Activated naive CD4-positive, alpha-beta T cell treated with anti-CD3 and anti-CD28 coated beads, Interleukin-2, amount 50 U/mL, for 72 hours (primary cell): Measurements from ENCODE around the gene MESP2. TPM values are rescaled to one million over a fixed set of nuclear protein-coding genes. Genes with fewer than 3 reads are reported as not detected.
A peak's percentile ranks its signal among the peaks of the same experiment; 100 is the strongest.
"Not testable (repeated sequence)": the region's sequence is repeated elsewhere in the genome, so short reads cannot be mapped to it uniquely, and the experiment has no call there.

Source experiments
- ATAC-seq, 2 donors: fragments of 150-1000 bp; cut with Tn5 transposase; 2 replicates each; pipeline ENCODE4 v1.10.0; 2021; ENCODE audit warnings: mild to moderate bottlenecking in 2 of 2, moderate library complexity in 2 of 2
- DNase-seq, 2 donors: peaks; one replicate each; pipeline ENCODE4 v3.0.0; 2021 to 2022; ENCODE audit warnings: low spot score in 2 of 2
- H3K27ac Mint-ChIP-seq, 2 donors: one replicate each; pipeline ENCODE4 v1.8.0; 2022; ENCODE audit warnings: mild to moderate bottlenecking in 2 of 2, mixed read lengths in 2 of 2
- H3K36me3 Mint-ChIP-seq, 2 donors: one replicate each; pipeline ENCODE4 v1.8.0; 2022; ENCODE audit warnings: mixed read lengths in 2 of 2
- H3K9me3 Mint-ChIP-seq, 2 donors: one replicate each; pipeline ENCODE4 v1.8.0; 2022; ENCODE audit warnings: mixed read lengths in 2 of 2
- total RNA-seq, 2 donors: library from RNA; stranded (reverse); gene quantifications; one replicate each; pipeline ENCODE4 v1.2.3, GENCODE V29; 2022

Gene MESP2
- total RNA-seq, 2 donors from 2014 or later = not detected

DNA sequence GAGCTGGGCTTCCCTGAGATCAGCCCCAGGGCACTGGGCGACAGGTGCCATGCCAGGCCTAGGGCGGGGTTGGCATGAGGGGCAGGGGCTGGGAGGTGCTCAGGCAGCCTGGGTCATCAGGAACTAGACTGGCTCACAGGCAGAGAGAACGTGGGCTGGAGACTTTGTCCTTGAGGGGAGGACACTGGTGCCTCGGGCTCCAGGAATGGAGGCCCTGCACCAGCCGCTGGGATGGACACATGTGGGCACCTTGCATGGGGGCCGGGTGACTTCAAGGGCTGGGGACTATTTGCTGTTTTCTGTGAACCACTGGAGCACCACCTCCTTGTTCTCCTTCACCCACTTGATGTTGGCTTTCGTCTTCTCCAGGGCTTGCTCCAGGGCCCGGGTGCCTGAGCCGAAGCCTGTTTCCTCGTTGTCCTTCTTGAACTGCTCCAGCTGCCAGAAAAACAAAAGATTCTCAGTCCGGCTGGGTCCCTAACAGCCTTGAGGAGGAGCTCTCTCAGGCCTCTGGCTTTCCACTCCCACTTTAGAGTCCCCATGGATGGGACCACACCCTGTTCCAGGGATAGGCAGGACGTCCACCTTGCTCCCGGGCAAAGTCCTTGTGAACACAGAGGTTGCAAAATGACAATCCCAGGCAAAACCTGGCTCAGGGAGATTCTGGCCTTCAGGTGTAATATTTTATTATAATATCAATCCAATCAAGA is 9.1 kb downstream of the MESP2 start:
- ATAC-seq (no peak), DNase-seq (no peak)
- H3K27ac Mint-ChIP-seq = no peak overlapping the region
- peaks cover 0 to 8% of the 10 kb centered on the region in 2 donors for H3K36me3 Mint-ChIP-seq
- H3K9me3 Mint-ChIP-seq = peaks cover 0 to 5% of the 10 kb centered on the region in 2 donors

DNA sequence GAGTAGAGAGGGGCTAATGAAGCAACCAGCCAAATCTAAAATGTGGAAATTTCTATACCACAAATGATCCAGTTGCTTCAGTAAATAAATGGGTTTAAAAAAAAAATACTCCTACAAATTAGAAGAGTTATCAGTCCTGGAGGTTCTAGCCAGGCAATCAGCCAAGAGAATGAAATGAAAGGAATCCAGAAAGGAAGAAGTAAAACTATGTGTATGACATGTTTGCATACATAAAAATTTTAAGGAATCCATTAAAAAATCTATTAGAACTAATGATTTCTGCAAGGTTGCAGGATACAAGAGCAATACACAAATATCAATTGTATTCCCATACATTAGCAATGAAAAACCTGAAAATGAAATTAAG is 9.6 kb downstream of the MESP2 start:
- H3K36me3 Mint-ChIP-seq = peaks cover 0 to 8% of the 10 kb centered on the region in 2 donors
- DNase-seq (no peak), ATAC-seq (no peak)
- no peak overlapping the region for H3K27ac Mint-ChIP-seq
- peaks cover 0 to 5% of the 10 kb centered on the region in 2 donors for H3K9me3 Mint-ChIP-seq

DNA sequence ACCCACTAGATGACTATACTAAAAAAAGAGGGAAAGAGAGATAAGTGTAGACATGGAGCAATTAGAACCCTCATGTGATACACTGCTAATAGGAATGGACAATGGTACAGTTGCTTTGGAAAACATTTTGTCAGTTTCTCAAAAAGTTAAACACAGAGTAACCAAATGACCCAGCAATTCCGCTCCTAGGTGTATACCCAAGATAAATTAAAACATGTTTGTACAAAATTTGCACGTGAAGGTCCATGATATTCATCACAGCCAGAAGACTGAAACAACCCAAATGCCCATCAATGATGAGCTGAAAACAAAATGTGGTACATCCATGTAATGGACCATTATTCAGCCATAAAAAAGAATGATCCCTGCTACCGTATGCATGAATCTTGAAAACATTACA is 11.8 kb downstream of the MESP2 start:
- peaks cover 0 to 8% of the 10 kb centered on the region in 2 donors for H3K36me3 Mint-ChIP-seq
- DNase-seq (no peak), ATAC-seq (no peak)
- peaks cover 0 to 5% of the 10 kb centered on the region in 2 donors for H3K9me3 Mint-ChIP-seq
- no peak overlapping the region for H3K27ac Mint-ChIP-seq

DNA sequence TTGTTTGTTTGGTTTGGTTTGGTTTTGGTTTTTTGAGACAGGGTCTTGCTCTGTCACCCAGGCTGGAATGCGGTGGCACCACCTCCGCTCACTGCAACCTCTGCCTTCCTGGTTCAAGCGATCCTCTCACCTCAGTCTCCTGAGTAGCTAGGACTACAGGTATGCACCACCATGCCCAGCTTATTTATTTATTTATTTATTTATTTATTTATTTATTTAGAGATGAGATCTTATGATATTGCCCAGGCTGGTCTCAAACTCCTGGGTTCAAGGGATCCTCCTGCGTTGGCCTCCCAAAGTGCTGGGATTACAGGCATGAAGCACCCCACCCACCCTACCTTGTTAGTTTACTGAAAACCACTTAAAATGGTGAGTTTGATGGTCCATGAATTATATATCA is 12.5 kb downstream of the MESP2 start:
- not testable (repeated sequence) for H3K36me3 Mint-ChIP-seq, H3K9me3 Mint-ChIP-seq, H3K27ac Mint-ChIP-seq, DNase-seq, ATAC-seq

DNA sequence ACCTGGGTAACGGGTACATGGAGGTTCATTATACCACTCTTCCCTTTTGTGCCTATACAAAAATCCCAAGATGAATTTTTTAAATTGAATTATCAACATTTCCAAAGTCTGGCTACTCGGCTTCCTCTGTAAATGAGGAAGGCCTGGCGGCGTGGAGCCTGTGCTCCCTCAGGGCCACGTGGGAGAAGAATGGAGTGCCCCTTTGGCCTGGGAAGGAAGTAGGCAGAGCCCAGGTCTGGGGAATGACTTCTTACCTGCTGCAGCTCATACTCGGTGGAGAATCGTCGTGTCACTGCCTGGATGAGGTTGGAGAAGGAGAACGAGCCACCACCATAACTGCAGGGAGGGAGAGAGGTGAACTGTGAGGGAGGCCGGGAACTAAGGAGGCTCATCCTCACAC is 14.1 kb downstream of the MESP2 start:
- Mint-ChIP-seq H3K9me3 (peaks cover 0 to 5% of the 10 kb centered on the region in 2 donors), H3K36me3 (peaks cover 0 to 8% of the 10 kb centered on the region in 2 donors), H3K27ac (no peak overlapping the region)
- ATAC-seq (no peak), DNase-seq (no peak)

DNA sequence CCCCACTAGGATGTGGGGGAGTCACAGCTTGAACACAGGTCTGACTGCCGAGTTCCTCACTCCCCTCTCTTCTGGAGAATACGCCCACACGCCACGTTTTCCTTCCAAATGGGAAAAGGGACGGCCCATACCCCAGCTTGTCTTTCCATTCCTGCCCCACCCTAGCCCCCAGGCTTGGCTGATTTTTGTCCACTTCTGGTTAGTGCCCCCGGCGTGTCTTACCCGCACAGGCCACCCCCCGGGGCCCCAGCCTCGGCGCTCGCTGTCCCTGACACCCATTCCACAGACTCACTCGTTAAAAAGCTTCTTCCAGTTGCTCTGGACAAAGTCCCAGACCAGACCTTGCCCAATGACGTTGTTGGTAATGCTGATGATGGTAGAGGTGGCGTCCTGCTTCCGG is 14.5 kb downstream of the MESP2 start:
- H3K27ac Mint-ChIP-seq = no peak overlapping the region
- H3K36me3 Mint-ChIP-seq = peaks cover 0 to 8% of the 10 kb centered on the region in 2 donors
- H3K9me3 Mint-ChIP-seq = peaks cover 0 to 5% of the 10 kb centered on the region in 2 donors
- DNase-seq = no peak
- ATAC-seq = no peak

DNA sequence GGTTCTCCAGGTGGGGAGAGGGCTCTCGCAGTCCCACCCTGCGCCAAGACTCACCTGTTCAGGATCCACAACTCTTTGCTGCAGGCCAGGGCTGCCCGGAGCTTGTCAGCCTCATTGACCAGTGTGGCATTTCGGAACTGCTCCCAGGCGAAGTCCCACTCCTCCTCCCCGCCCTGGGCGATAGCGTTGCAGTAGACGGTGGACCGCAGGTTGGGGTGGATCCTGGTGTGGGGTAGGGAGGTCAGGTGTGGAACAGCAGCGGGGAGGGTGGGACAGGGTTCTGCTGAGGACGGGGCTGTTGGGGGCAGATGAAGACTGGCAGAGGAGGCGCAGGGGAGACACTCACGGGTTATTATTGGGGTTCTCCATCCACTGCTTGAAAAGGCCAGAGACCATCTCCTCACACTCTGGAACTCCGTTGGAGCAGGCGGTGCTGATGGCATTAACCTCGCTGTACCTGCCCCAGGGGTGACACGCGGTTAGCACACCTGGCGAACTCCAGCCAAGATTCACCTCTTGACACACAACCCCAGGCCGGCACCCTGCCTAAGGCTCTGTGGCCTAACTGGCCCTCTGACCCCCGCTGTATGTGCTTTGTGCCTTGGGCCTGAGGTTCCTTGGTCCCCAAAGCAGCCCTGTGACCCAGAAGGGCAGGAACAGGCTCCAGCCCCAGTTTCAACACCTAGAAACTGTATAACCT is 16.1 kb downstream of the MESP2 start:
- ATAC-seq (no peak), DNase-seq (no peak)
- Mint-ChIP-seq H3K9me3 (peaks cover 0 to 8% of the 10 kb centered on the region in 2 donors), H3K27ac (no peak overlapping the region), H3K36me3 (peaks cover 0 to 8% of the 10 kb centered on the region in 2 donors)

DNA sequence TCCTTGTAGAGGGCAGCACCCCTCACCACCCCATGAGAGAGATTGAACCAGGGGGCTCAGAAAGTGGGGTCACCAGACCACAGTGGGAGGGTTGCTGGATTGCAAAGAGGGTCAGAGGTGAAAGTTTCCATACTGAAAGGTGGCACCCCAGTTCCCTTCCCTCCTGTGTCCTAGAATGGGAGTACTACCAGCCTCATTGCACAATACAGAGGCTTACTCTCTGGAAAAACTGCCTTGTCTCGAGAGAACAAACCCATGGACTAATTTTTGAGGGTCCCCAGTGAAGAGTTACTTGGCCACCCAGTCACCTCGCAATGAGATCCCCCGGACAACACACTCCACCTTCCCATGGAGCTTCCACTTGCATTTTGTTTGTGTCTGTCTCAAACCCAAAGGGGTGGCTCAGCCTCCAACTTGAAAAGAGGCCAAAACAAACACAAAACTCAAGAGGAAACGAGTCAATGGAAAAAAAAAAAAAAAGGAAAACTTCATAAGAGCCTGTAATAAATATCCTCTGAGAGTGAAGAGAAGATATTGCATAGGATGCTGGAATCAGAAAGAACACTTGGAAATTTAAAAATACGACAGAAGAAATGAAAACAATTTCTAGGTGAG is 18.6 kb downstream of the MESP2 start:
- Mint-ChIP-seq H3K36me3 (no peaks in the 10 kb centered on the region), H3K9me3 (peaks cover 0 to 4% of the 10 kb centered on the region in 2 donors)
- no peak for ATAC-seq

DNA sequence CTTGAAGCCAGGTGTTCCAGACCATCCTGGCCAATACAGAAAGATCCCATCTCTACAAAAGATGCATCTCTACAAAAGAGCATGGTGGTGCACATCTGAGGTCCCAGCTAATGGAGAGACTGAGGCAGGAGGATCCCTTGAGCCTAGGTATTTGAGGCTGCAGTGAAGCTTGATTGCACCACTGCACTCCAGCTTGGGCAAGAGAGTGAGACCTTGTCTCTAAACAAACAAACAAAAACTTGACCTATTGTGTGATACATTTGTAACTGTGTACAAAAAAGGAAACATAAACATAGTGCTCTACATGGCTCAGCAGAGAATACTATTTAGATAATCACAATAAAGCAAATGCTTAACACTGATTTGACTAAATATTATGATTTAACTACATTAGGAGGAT is 19.9 kb downstream of the MESP2 start:
- DNase-seq = no peak
- no peak overlapping the region for H3K27ac Mint-ChIP-seq
- no peaks in the 10 kb centered on the region for H3K36me3 Mint-ChIP-seq
- ATAC-seq = no peak
- peaks cover 0 to 4% of the 10 kb centered on the region in 2 donors for H3K9me3 Mint-ChIP-seq

More for the DNA sequence above, 18.6 kb downstream of the MESP2 start:
- no peak overlapping the region for H3K27ac Mint-ChIP-seq
- no peak for DNase-seq

DNA sequence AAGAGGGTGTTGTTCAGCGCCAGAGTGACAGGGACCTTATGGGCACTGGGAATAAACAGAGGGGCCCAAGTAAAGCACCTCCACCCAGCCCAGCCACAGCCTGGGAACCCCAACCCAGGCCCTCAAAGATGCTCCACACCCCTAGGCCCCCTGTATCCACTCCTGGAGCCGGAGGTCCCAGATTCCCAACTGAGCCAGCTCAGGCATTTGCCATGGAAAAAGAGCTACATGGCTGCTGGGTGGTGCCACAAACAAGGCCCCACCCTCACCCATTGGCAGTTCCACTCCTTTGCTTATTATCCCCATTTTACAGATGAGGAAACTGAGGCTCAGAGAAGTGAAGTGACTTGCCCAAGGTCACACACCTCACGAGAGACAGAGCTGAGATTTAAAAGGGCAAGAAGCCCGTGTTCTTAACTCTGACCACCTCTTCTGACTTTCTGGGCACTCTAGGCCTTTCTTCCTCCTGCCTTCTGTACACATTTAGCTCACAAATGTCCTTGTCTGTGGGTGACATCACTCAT is 21.6 kb downstream of the MESP2 start:
- Mint-ChIP-seq H3K9me3 (peaks cover 0 to 4% of the 10 kb centered on the region in 2 donors), H3K27ac (no peak overlapping the region)

DNA sequence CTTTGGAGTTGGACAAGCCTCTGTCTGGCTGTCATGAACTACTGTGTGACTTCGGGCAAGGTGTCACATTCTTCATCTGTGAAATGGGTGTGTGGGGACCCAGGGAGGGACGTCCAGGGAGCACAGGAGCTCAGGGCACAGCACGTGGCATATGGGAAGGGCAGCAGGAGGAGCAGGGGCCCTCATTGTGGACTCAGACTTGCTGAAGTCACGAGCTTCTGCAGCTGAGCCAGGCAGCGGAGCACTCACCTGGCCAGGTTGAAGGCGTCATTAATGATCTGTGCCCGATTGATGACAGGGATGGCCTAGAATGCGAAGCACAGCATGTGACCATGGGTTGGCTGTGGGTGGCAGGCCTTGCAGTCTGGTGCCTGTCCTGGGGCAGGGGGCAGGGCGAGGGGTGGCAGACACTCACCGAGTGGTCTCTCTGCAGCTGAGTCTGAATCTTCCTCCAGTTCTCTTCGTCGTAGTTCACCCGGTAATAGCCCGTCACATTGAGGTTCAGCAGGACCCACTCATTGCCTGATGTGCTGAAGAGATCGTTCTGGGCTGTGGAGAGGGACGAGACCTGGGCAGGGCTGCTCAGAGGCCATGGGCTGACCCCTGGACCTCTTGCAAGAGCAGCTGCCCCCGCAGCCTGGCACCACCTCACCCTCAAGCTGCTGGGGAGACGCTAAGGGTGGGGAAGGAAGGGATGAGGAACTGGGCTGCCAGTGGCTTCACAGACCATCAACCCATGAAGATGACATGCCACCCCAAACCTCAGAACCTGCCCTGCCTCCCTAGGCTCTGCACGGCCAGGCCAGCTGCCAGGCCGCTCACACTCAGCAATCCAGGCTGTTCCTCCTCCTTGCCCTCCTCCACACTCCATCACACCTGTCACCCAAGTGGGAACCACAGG is 23.1 kb downstream of the MESP2 start:
- no peak for DNase-seq
- ATAC-seq = no peak
- Mint-ChIP-seq H3K36me3 (no peaks in the 10 kb centered on the region), H3K27ac (no peak overlapping the region), H3K9me3 (peaks cover 0 to 4% of the 10 kb centered on the region in 2 donors)

More for the DNA sequence above, 21.6 kb downstream of the MESP2 start:
- no peaks in the 10 kb centered on the region for H3K36me3 Mint-ChIP-seq
- DNase-seq (no peak), ATAC-seq (no peak)

DNA sequence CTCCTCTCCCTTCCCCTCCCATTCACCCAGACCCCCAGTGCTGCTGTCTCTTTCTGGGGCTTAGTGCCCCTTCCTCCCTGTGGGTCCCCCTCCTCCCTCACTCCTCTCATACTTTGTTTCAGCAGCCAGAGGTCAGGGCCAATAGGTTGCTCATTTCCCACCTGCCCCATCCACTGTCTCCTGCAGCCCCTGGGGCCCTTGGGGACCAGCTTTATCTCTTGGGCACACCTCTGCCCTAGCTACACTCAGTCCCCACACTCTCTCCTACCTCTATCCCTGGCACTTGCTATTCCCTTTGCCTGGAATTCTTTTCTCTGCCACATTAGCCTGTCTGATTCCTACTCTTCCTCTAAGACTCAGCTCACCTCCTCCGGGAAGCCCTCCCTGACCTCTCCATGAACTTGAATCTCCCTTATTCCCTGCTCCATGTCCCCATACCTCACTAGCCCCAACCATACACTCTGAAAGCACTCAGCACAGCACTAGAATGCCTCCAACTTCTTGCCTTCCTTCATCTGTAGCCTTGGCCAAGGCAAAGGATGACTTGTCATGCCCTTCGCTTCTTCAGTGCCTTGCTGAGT is 23.9 kb downstream of the MESP2 start:
- Mint-ChIP-seq H3K27ac (no peak overlapping the region), H3K9me3 (peaks cover 0 to 4% of the 10 kb centered on the region in 2 donors), H3K36me3 (no peaks in the 10 kb centered on the region)
- DNase-seq (no peak), ATAC-seq (no peak)

DNA sequence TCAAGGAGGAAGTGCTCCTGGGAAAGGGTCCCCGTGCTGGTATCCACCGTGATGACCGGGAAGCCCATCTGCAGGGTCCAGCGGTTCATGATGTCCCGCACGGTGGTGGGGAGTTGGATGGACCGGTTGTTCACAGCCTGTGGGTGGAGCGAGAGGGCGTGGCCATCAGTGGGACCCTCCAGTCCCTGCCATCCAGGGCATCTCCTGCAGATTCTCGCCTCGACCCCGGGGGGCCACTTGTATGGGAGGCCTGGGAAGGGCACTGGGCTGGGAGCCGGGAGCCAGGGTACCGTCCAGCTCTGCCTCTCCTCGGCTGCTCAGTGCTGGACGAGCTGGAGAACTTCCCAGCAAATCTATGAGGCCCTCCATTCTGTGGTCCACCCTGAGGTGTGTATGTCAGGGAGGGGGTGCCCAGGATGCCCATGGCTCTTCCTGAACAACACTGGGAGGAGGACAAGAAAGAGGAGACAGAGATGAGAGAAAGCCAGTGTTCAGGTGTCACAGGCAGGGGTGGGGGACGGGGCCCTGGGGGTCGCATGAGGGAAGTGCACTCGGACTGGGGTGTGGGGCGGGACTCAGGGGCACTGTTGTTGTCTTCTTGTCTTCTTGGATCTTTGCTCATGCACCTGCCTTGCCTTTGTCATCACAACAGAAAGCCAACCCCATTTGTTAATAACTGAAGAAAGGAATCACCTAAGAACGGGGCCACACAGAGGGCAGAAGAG is 25.5 kb downstream of the MESP2 start:
- DNase-seq (no peak), ATAC-seq (no peak)
- H3K36me3 Mint-ChIP-seq = no peaks in the 10 kb centered on the region
- no peak overlapping the region for H3K27ac Mint-ChIP-seq
- H3K9me3 Mint-ChIP-seq = peaks cover 0 to 4% of the 10 kb centered on the region in 2 donors

DNA sequence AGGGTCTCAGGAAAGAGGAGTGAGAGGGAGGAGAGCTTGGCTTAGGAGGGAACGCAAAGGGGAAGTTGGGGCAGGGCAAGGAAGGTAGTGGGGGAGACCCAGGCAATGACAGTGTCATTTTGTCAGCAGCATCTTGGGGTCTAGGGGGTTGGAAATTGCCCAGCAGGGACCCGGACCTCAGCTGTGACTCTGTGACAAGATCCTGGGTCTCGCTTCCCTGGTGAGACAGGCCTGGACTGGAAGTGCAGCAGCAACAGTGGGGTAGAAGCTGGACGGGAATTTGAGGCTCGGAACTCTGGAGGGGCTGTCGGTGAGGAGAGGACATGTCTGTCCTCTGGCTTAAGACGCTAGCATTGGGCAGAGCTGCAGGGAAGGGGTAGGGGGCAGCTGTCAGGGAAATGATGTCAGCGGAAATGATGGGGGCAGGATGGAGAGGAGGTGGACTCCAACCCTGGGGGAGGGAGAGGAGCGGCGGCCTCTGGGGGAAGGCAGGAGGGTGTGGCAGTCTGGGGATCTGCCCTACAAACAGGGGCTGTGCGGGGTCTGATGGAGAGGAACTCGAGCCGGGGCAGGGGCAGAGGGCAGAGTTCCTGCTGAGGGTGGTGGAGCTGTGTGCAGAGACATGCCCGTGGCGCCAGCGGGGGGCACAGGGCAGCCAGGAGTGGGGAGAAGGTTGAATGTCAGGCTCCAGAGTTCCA is 26.2 kb downstream of the MESP2 start:
- peak overlapping the region in 1 of 2 donors; percentile 52 for H3K27ac Mint-ChIP-seq
- ATAC-seq = no peak
- H3K9me3 Mint-ChIP-seq = peaks cover 0 to under 1% of the 10 kb centered on the region in 2 donors
- H3K36me3 Mint-ChIP-seq = no peaks in the 10 kb centered on the region
- DNase-seq = no peak
